Measurements from ENCODE around the gene PIK3R6.

DNA sequence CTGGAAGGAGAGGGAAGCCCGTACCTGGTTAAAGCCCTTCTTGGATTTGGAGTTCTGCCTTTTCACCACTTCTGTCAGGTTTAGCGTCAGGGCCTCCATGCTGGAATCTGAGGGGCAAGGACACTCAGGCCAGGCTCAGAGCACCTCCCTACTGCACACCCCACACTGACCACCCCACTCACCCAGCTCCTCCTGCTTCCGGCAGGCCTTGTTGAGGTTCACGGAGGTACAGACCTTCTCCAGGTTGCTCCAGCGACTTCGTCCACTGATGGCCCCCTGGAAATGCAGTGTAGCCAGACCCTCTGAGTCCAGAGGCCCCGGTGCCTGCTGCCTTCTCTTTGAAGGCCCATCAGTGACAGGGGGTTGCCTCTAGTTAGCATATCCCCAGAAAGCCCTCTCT, 14.1 kb upstream of the PIK3R6 start:
- TF ChIP-seq, protein P1, sequence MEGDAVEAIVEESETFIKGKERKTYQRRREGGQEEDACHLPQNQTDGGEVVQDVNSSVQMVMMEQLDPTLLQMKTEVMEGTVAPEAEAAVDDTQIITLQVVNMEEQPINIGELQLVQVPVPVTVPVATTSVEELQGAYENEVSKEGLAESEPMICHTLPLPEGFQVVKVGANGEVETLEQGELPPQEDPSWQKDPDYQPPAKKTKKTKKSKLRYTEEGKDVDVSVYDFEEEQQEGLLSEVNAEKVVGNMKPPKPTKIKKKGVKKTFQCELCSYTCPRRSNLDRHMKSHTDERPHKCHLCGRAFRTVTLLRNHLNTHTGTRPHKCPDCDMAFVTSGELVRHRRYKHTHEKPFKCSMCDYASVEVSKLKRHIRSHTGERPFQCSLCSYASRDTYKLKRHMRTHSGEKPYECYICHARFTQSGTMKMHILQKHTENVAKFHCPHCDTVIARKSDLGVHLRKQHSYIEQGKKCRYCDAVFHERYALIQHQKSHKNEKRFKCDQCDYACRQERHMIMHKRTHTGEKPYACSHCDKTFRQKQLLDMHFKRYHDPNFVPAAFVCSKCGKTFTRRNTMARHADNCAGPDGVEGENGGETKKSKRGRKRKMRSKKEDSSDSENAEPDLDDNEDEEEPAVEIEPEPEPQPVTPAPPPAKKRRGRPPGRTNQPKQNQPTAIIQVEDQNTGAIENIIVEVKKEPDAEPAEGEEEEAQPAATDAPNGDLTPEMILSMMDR (IDR thresholded peaks at IDR 0.05): no peak
- TF ChIP-seq POLR2A (IDR thresholded peaks at IDR 0.05) (no peak), EP300 (IDR thresholded peaks at IDR 0.05) (no peak), POLR2AphosphoS5 (IDR thresholded peaks at IDR 0.05) (no peak)
